Vagina (tissue), 2 donors: ENCODE results near the gene BUB1B.

Source experiments
- POLR2A ChIP-seq, 2 donors: fragments of 450-650 bp; IDR thresholded peaks; one replicate each; pipeline ENCODE4 v1.6.1; 2017; ENCODE audit warnings: antibody characterized with exemption in 2 of 2, mild to moderate bottlenecking in 2 of 2, moderate library complexity in 2 of 2
- POLR2AphosphoS5 ChIP-seq, 2 donors: sonication (generic); formaldehyde crosslinking; IDR thresholded peaks; one replicate each; pipeline ENCODE4 v1.9.0; 2017; ENCODE audit warnings: antibody characterized with exemption in 2 of 2, mild to moderate bottlenecking in 2 of 2, low read depth in 1 of 2; ENCODE audit not compliant: insufficient read depth in 1 of 2
- TF ChIP-seq, protein P1 (sequence below), 3 experiments: fragments of 450-650 bp in 2 of 3; fragments of 200-600 bp in 1 of 3; sonication (generic) in 1 of 3; IDR thresholded peaks; one replicate each; pipeline ENCODE4 v1.5.1; 2017 to 2019; ENCODE audit warnings: antibody characterized with exemption in 3 of 3, mild to moderate bottlenecking in 2 of 3, moderate library complexity in 2 of 3

DNA sequence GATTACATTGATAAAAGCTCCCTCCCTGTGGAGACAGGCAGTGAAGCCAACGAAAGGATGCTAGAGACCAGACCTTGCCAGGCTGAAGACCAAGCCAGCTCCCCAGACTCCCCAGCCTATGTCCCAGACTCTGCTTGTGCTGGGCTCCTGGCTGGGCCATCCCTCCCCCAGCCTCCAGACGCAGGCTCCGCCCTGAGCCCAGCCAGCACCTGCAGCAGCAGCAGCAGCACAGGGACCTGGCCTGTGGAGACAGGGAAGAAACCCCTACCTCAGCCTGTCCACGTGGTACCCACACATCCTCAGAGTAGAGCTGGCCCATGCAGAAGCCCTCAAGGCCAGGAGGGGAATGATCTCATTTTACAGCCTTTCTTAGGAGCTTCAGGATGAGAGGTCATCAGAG lies 108.7 kb downstream of the BUB1B start:
- TF ChIP-seq POLR2A (IDR thresholded peaks at IDR 0.05) (no peak), POLR2AphosphoS5 (IDR thresholded peaks at IDR 0.05; ENCODE audit: insufficient read depth in 1 of 2, low read depth in 1 of 2) (no peak)
- TF ChIP-seq, protein P1, sequence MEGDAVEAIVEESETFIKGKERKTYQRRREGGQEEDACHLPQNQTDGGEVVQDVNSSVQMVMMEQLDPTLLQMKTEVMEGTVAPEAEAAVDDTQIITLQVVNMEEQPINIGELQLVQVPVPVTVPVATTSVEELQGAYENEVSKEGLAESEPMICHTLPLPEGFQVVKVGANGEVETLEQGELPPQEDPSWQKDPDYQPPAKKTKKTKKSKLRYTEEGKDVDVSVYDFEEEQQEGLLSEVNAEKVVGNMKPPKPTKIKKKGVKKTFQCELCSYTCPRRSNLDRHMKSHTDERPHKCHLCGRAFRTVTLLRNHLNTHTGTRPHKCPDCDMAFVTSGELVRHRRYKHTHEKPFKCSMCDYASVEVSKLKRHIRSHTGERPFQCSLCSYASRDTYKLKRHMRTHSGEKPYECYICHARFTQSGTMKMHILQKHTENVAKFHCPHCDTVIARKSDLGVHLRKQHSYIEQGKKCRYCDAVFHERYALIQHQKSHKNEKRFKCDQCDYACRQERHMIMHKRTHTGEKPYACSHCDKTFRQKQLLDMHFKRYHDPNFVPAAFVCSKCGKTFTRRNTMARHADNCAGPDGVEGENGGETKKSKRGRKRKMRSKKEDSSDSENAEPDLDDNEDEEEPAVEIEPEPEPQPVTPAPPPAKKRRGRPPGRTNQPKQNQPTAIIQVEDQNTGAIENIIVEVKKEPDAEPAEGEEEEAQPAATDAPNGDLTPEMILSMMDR (IDR thresholded peaks at IDR 0.05), result no peak
